Endodermal cell (in vitro differentiated cells): Measurements from ENCODE around the gene RBM44. TPM values are rescaled to one million over a fixed set of nuclear protein-coding genes. Genes with fewer than 3 reads are reported as not detected.

Experiments used
- DNase-seq: peaks from one replicate; pipeline ENCODE4 v3.0.0-alpha.2; 2017
- H3K27ac ChIP-seq: 2 replicates; pipeline ENCODE4 v1.5.1; 2013; ENCODE audit warnings: mild to moderate bottlenecking, low read depth, low read length, moderate library complexity
- H3K27me3 ChIP-seq: 2 replicates; pipeline ENCODE4 v1.6.1; 2013; ENCODE audit warnings: mild to moderate bottlenecking, low read length, moderate library complexity; ENCODE audit not compliant: insufficient read depth, control insufficient read depth, poor library complexity, severe bottlenecking
- H3K36me3 ChIP-seq: 2 replicates; pipeline ENCODE4 v1.7.0; 2013; ENCODE audit warnings: mild to moderate bottlenecking, low read length, moderate library complexity; ENCODE audit not compliant: control insufficient read depth, insufficient read depth
- H3K4me1 ChIP-seq: one replicate; pipeline ENCODE4 v1.7.0; 2013; ENCODE audit warnings: low read length; ENCODE audit not compliant: control insufficient read depth, insufficient read depth
- H3K4me3 ChIP-seq: 2 replicates; pipeline ENCODE4 v1.5.1; 2013; ENCODE audit warnings: mild to moderate bottlenecking, low read length, moderate library complexity
- H3K9ac ChIP-seq: 2 replicates; pipeline ENCODE4 v1.6.1; 2013; ENCODE audit warnings: mild to moderate bottlenecking, low read length, moderate library complexity; ENCODE audit not compliant: poor library complexity, severe bottlenecking; ENCODE audit errors: extremely low read depth
- H3K9me3 ChIP-seq: 2 replicates; pipeline ENCODE4 v1.6.1; 2013; ENCODE audit warnings: mild to moderate bottlenecking, low read length, moderate library complexity; ENCODE audit not compliant: control insufficient read depth
- H3K27ac Mint-ChIP-seq: 2 replicates; pipeline ENCODE4 v1.8.0; 2020; ENCODE audit warnings: mixed read lengths
- H3K27me3 Mint-ChIP-seq: 2 replicates; pipeline ENCODE4 v1.8.0; 2021; ENCODE audit warnings: mild to moderate bottlenecking, mixed read lengths; ENCODE audit not compliant: insufficient read depth
- H3K36me3 Mint-ChIP-seq: 2 replicates; pipeline ENCODE4 v1.8.0; 2020; ENCODE audit warnings: low read depth, mixed read lengths
- H3K4me1 Mint-ChIP-seq: 2 replicates; pipeline ENCODE4 v1.8.0; 2020; ENCODE audit warnings: mixed read lengths
- H3K4me3 Mint-ChIP-seq: 2 replicates; pipeline ENCODE4 v1.8.0; 2020; ENCODE audit warnings: mild to moderate bottlenecking, moderate library complexity, mixed read lengths
- H3K9me3 Mint-ChIP-seq: 2 replicates; pipeline ENCODE4 v1.8.0; 2020; ENCODE audit warnings: mild to moderate bottlenecking, mixed read lengths
- WGBS, 2 experiments: methylation state at CpG; one replicate each; pipeline versions ENCODE4 v1.1.5 to v1.1.7; 2013; ENCODE audit warnings: missing lambda C conversion rate in 2 of 2, mixed read lengths in 1 of 2; ENCODE audit not compliant: insufficient coverage in 1 of 2, insufficient read length in 1 of 2; 5-methylcytosine and 5-hydroxymethylcytosine counted together
- total RNA-seq, 2 donors: library from RNA; stranded (reverse); fragmentation: NEBNext Ultra II Directional in 1 of 2; extraction: Animal tissue kit (Norgen Biotek cat#: 25700) in 1 of 2; gene quantifications; 2 replicates in 1 of 2; 3 replicates in 1 of 2; pipeline ENCODE4 v1.2.1, GENCODE V29; 2021
- TF ChIP-seq, protein P1 (sequence below): fragments of 200-600 bp; sonication (generic); conservative IDR thresholded peaks from 2 replicates; pipeline ENCODE4 v1.5.0; 2021; ENCODE audit warnings: antibody characterized with exemption, mild to moderate bottlenecking

The RBM44 gene
- total RNA-seq, 2 donors from 2014 or later, result 0.42 to 1.2 TPM

DNA sequence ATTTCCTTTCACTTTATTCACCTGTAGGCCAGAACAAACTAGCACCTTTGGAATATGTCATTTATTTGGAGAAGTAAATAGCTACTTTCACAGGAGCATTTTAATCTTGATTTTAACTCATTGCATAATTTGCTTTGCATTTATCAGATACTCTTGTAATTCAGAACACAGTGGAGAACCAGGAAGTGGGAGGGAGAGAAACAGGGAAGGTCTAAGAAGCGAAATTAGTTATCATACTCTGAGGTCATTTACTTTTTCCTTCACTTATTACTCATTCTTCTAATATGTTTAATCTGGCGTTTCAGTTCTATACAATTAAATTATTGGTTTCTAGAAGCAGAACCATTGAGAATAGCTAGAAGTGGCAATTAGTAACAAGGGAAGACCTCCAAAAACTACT is 20.7 kb downstream of the RBM44 start:
- H3K9me3 Mint-ChIP-seq, result no peaks in the 10 kb centered on the region
- H3K27me3 Mint-ChIP-seq, result peaks cover 5% of the 10 kb centered on the region
- no peak overlapping the region for H3K4me3 Mint-ChIP-seq
- WGBS, 2 experiments, result 87% methylated on average over 2 of the region's 2 CpGs; no CpG with 5 or more reads in 1 of the 2 experiments
- Histone ChIP-seq H3K4me1 (no peaks in the 10 kb centered on the region), H3K9ac (no peak overlapping the region), H3K4me3 (no peak overlapping the region), H3K27me3 (no peaks in the 10 kb centered on the region), H3K27ac (no peak overlapping the region), H3K36me3 (no peaks in the 10 kb centered on the region), H3K9me3 (no peaks in the 10 kb centered on the region)
- no peak for DNase-seq
- no peak overlapping the region for H3K27ac Mint-ChIP-seq
- no peaks in the 10 kb centered on the region for H3K4me1 Mint-ChIP-seq
- TF ChIP-seq, protein P1, sequence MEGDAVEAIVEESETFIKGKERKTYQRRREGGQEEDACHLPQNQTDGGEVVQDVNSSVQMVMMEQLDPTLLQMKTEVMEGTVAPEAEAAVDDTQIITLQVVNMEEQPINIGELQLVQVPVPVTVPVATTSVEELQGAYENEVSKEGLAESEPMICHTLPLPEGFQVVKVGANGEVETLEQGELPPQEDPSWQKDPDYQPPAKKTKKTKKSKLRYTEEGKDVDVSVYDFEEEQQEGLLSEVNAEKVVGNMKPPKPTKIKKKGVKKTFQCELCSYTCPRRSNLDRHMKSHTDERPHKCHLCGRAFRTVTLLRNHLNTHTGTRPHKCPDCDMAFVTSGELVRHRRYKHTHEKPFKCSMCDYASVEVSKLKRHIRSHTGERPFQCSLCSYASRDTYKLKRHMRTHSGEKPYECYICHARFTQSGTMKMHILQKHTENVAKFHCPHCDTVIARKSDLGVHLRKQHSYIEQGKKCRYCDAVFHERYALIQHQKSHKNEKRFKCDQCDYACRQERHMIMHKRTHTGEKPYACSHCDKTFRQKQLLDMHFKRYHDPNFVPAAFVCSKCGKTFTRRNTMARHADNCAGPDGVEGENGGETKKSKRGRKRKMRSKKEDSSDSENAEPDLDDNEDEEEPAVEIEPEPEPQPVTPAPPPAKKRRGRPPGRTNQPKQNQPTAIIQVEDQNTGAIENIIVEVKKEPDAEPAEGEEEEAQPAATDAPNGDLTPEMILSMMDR, result no peak
- H3K36me3 Mint-ChIP-seq, result no peaks in the 10 kb centered on the region

DNA sequence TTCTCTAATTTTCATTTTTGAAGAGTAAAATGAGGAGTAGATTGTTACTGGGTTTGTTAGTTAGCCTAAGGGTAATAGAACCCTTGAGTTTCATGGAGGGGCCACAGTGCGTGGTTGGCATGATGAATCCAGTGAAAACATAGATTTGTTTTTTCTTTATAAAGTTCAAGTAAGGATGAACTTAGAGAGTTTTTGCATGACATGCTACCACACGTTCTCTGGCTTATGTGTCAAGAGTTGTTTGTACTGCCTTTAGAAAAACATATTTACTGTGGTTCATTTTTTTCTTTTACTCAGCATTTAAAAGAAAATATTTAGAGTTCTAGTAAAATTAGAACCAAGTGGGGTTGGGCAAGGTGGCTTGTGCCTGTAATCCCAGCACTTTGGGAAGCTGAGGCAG is 21.8 kb downstream of the RBM44 start:
- H3K36me3 Mint-ChIP-seq, result no peaks in the 10 kb centered on the region

DNA sequence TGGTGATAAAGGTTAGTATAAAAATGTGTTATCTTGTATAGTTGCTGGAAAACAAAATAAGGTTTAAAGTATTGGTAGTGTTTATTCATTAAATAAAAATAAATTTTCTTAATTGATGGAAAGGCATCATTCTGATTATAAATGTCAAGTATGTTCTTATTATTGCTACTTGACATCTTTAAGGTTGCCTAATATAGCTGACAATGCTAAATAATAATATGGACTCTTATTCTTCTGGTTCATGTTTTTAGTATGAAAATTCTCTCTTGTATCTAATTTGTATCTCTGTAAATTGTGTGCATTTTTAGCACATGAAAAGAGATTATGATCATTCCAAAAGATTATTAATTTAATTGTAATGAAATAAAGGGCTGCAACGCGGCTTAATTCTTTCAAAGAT is 25.0 kb downstream of the RBM44 start:
- Histone ChIP-seq H3K36me3 (no peaks in the 10 kb centered on the region), H3K27ac (no peak overlapping the region), H3K9ac (no peak overlapping the region), H3K9me3 (no peaks in the 10 kb centered on the region), H3K4me3 (no peak overlapping the region), H3K4me1 (no peaks in the 10 kb centered on the region), H3K27me3 (no peaks in the 10 kb centered on the region)
- no peaks in the 10 kb centered on the region for H3K4me1 Mint-ChIP-seq
- no peaks in the 10 kb centered on the region for H3K9me3 Mint-ChIP-seq
- no peak overlapping the region for H3K27ac Mint-ChIP-seq
- H3K27me3 Mint-ChIP-seq, result no peaks in the 10 kb centered on the region
- TF ChIP-seq, protein P1, result no peak
- H3K36me3 Mint-ChIP-seq, result no peaks in the 10 kb centered on the region
- no peak for DNase-seq
- H3K4me3 Mint-ChIP-seq, result no peak overlapping the region
- 100% methylated on average over 1 of the region's 2 CpGs; no CpG with 5 or more reads in 1 of the 2 experiments for WGBS, 2 experiments

More for the DNA sequence above, 21.8 kb downstream of the RBM44 start:
- H3K9me3 ChIP-seq, result no peaks in the 10 kb centered on the region
- no peaks in the 10 kb centered on the region for H3K27me3 ChIP-seq
- no peaks in the 10 kb centered on the region for H3K4me1 ChIP-seq
- H3K4me1 Mint-ChIP-seq, result no peaks in the 10 kb centered on the region
- no peak overlapping the region for H3K4me3 ChIP-seq
- TF ChIP-seq, protein P1, result no peak
- no peak overlapping the region for H3K27ac Mint-ChIP-seq
- no peak for DNase-seq
- no peak overlapping the region for H3K9ac ChIP-seq
- no peak overlapping the region for H3K27ac ChIP-seq
- H3K27me3 Mint-ChIP-seq, result peaks cover 5% of the 10 kb centered on the region
- no peaks in the 10 kb centered on the region for H3K36me3 ChIP-seq
- H3K4me3 Mint-ChIP-seq, result no peak overlapping the region
- 89 to 100% methylated on average over 2 of the region's 2 CpGs for WGBS, 2 experiments
- no peaks in the 10 kb centered on the region for H3K9me3 Mint-ChIP-seq
